ENCODE results near the gene LRRC74A. TPM values are rescaled to one million over a fixed set of nuclear protein-coding genes. Genes with fewer than 3 reads are reported as not detected.
"Not testable (repeated sequence)": the region's sequence is repeated elsewhere in the genome, so short reads cannot be mapped to it uniquely, and the experiment has no call there.

The LRRC74A gene
- total and polyA plus RNA-seq, 11 donors = not detected

GRCh38 chr14:76911473-76911872 lies 85.3 kb downstream of the LRRC74A start:
- Histone ChIP-seq H3K27ac (no peak overlapping the region), H3K4me3 (no peak overlapping the region), H3K4me1 (peaks cover 4 to 33% (median 11%) of the 10 kb centered on the region in 12 donors), H3K9me3 (no peaks in the 10 kb centered on the region), H3K27me3 (no peaks in the 10 kb centered on the region), H3K36me3 (no peaks in the 10 kb centered on the region)
- ATAC-seq = no peak
- WGBS, 4 donors = 37 to 83% (median 63%) methylated on average over 1 of the region's 1 CpG
- TF ChIP-seq CTCF (IDR thresholded peaks at IDR 0.05) (no peak), POLR2A (IDR thresholded peaks at IDR 0.05) (no peak)
- intact Hi-C loops (cut with DNase I) = loop anchor here in 8 of 10 donors (5.0 to 10.0 kb wide), 3 partner anchors 34 to 156 kb away; partner anchors contain the start of gene IRF2BPL (in 3 of the 8)
- DNase-seq = no peak

GRCh38 chr14:76914533-76915081 lies 88.4 kb downstream of the LRRC74A start:
- H3K4me3 ChIP-seq, ATAC-seq, H3K36me3 ChIP-seq, H3K27me3 ChIP-seq, H3K9me3 ChIP-seq, DNase-seq: not testable (repeated sequence)
- H3K27ac ChIP-seq = peak overlapping the region in 1 of 12 donors; percentile 17
- H3K4me1 ChIP-seq = peaks cover 21 to 53% (median 42%) of the 10 kb centered on the region in 12 donors
- WGBS, 4 donors = 86 to 92% (median 89%) methylated on average over 8 of the region's 8 CpGs
- intact Hi-C loops (cut with DNase I) = loop anchor here in 9 of 10 donors (5.0 to 10.0 kb wide), 5 partner anchors 37 to 153 kb away; partner anchors contain the start of gene IRF2BPL (in 6 of the 9)

- Histone ChIP-seq H3K4me1 (peaks cover 25 to 66% (median 55%) of the 10 kb centered on the region in 12 donors), H3K4me3 (no peak overlapping the region), H3K36me3 (no peaks in the 10 kb centered on the region), H3K27ac (peak overlapping the region in 4 of 12 donors; percentile 15 to 94 (median 92)), H3K27me3 (no peaks in the 10 kb centered on the region), H3K9me3 (no peaks in the 10 kb centered on the region)
- TF ChIP-seq POLR2A (IDR thresholded peaks at IDR 0.05) = no peak
- TF ChIP-seq CTCF (IDR thresholded peaks at IDR 0.05) = no peak
- no peak for DNase-seq
- intact Hi-C loops (cut with DNase I) = loop anchor here in 8 of 10 donors (5.0 to 10.0 kb wide), 3 partner anchors 41 to 111 kb away; partner anchors contain the start of gene IRF2BPL (in 6 of the 8)
- ATAC-seq = no peak
- 85 to 89% (median 87%) methylated on average over 15 of the region's 15 CpGs for WGBS, 4 donors
These were observed 90.0 kb downstream of the LRRC74A start for GRCh38 chr14:76916040-76916715.

- ATAC-seq (no peak), DNase-seq (peak in 4 of 5 donors; percentile 49 to 70 (median 56))
- Histone ChIP-seq H3K27ac (peak overlapping the region; percentile 22 to 99 (median 94)), H3K9me3 (no peaks in the 10 kb centered on the region), H3K4me3 (no peak overlapping the region), H3K36me3 (no peaks in the 10 kb centered on the region), H3K27me3 (no peaks in the 10 kb centered on the region), H3K4me1 (peaks cover 25 to 66% (median 57%) of the 10 kb centered on the region in 12 donors)
- intact Hi-C loops (cut with DNase I) = loop anchor here in 8 of 10 donors (5.0 to 10.0 kb wide), 3 partner anchors 40 to 110 kb away; partner anchors contain the start of gene IRF2BPL (in 6 of the 8)
- TF ChIP-seq POLR2A (IDR thresholded peaks at IDR 0.05) (no peak), CTCF (IDR thresholded peaks at IDR 0.05) (peak; percentile 29 to 61 (median 46))
- 64 to 79% (median 71%) methylated on average over 7 of the region's 7 CpGs for WGBS, 4 donors
These were observed 91.0 kb downstream of the LRRC74A start for GRCh38 chr14:76917158-76917596.

Data from heart left ventricle (tissue), 16 donors.